ENCODE data around the gene LYRM4.

Gene LYRM4

GRCh38 chr6:5208471-5208971 is 52.2 kb downstream of the LYRM4 start:
- Histone ChIP-seq H3K27ac (ENCODE audit: low read length) (no peak overlapping the region), H3K4me3 (ENCODE audit: low read length) (no peak overlapping the region), H3K9me3 (ENCODE audit: insufficient read depth, low read length) (no peaks in the 10 kb centered on the region), H3K4me2 (ENCODE audit: low read length) (peak overlapping the region; percentile 58), H2AFZ (ENCODE audit: low read depth, low read length) (no peak overlapping the region), H3K4me1 (ENCODE audit: low read length) (peaks cover 13% of the 10 kb centered on the region), H4K20me1 (ENCODE audit: insufficient read depth, low read length) (no peaks in the 10 kb centered on the region), H3K9ac (ENCODE audit: low read length) (no peak overlapping the region), H3K79me2 (ENCODE audit: low read length) (no peaks in the 10 kb centered on the region), H3K36me3 (replicated peaks; ENCODE audit: low read depth, low read length) (no peaks in the 10 kb centered on the region), H3K27me3 (ENCODE audit: low read depth, low read length) (no peaks in the 10 kb centered on the region)
- TF ChIP-seq EZH2phosphoT487 (IDR thresholded peaks at IDR 0.05; ENCODE audit: low read depth) (no peak), CTCF (IDR thresholded peaks at IDR 0.05; ENCODE audit: low read depth, low read length) (no peak)

GRCh38 chr6:5208057-5208456 is 52.7 kb downstream of the LYRM4 start:
- TF ChIP-seq CTCF (IDR thresholded peaks at IDR 0.05; ENCODE audit: low read depth, low read length), result no peak
- no peak for TF ChIP-seq EZH2phosphoT487 (IDR thresholded peaks at IDR 0.05; ENCODE audit: low read depth)
- Histone ChIP-seq H3K4me2 (ENCODE audit: low read length) (peak overlapping the region; percentile 58), H3K4me1 (ENCODE audit: low read length) (peaks cover 13% of the 10 kb centered on the region), H3K9ac (ENCODE audit: low read length) (no peak overlapping the region), H3K9me3 (ENCODE audit: insufficient read depth, low read length) (no peaks in the 10 kb centered on the region), H4K20me1 (ENCODE audit: insufficient read depth, low read length) (no peaks in the 10 kb centered on the region), H2AFZ (ENCODE audit: low read depth, low read length) (0 out of 2 replicates have a peak overlapping the region, but pooled peaks have one; percentile 11), H3K27ac (ENCODE audit: low read length) (no peak overlapping the region), H3K36me3 (replicated peaks; ENCODE audit: low read depth, low read length) (no peaks in the 10 kb centered on the region), H3K79me2 (ENCODE audit: low read length) (no peaks in the 10 kb centered on the region), H3K27me3 (ENCODE audit: low read depth, low read length) (no peaks in the 10 kb centered on the region), H3K4me3 (ENCODE audit: low read length) (no peak overlapping the region)

- Histone ChIP-seq H2AFZ (ENCODE audit: low read depth, low read length) (no peak overlapping the region), H3K27ac (ENCODE audit: low read length) (no peak overlapping the region), H3K9me3 (ENCODE audit: insufficient read depth, low read length) (no peaks in the 10 kb centered on the region), H3K4me2 (ENCODE audit: low read length) (no peak overlapping the region), H3K4me3 (ENCODE audit: low read length) (no peak overlapping the region), H3K79me2 (ENCODE audit: low read length) (no peaks in the 10 kb centered on the region), H3K27me3 (ENCODE audit: low read depth, low read length) (no peaks in the 10 kb centered on the region), H3K4me1 (ENCODE audit: low read length) (peaks cover 13% of the 10 kb centered on the region), H4K20me1 (ENCODE audit: insufficient read depth, low read length) (no peaks in the 10 kb centered on the region), H3K9ac (ENCODE audit: low read length) (no peak overlapping the region), H3K36me3 (replicated peaks; ENCODE audit: low read depth, low read length) (no peaks in the 10 kb centered on the region)
- TF ChIP-seq CTCF (IDR thresholded peaks at IDR 0.05; ENCODE audit: low read depth, low read length) (no peak), EZH2phosphoT487 (IDR thresholded peaks at IDR 0.05; ENCODE audit: low read depth) (no peak)
Measured at GRCh38 chr6:5206920-5207561, 53.7 kb downstream of the LYRM4 start.

- Histone ChIP-seq H3K4me2 (ENCODE audit: low read length) (no peak overlapping the region), H3K9me3 (ENCODE audit: insufficient read depth, low read length) (no peaks in the 10 kb centered on the region), H3K4me1 (ENCODE audit: low read length) (peaks cover 13% of the 10 kb centered on the region), H3K79me2 (ENCODE audit: low read length) (no peaks in the 10 kb centered on the region), H3K36me3 (replicated peaks; ENCODE audit: low read depth, low read length) (no peaks in the 10 kb centered on the region), H3K27ac (ENCODE audit: low read length) (no peak overlapping the region), H3K4me3 (ENCODE audit: low read length) (no peak overlapping the region), H3K27me3 (ENCODE audit: low read depth, low read length) (no peaks in the 10 kb centered on the region), H2AFZ (ENCODE audit: low read depth, low read length) (no peak overlapping the region), H4K20me1 (ENCODE audit: insufficient read depth, low read length) (no peaks in the 10 kb centered on the region), H3K9ac (ENCODE audit: low read length) (no peak overlapping the region)
- no peak for TF ChIP-seq CTCF (IDR thresholded peaks at IDR 0.05; ENCODE audit: low read depth, low read length)
- TF ChIP-seq EZH2phosphoT487 (IDR thresholded peaks at IDR 0.05; ENCODE audit: low read depth), result no peak
Measured at GRCh38 chr6:5205877-5206850, 54.6 kb downstream of the LYRM4 start.
